HL-60/S4 treated with retinoic acid at 250 ng/mL for 4 days and 3 days (cell line): ENCODE results near the gene PTPRN2.
"Not testable (repeated sequence)": the region's sequence is repeated elsewhere in the genome, so short reads cannot be mapped to it uniquely, and the experiment has no call there.

Source experiments
- in situ Hi-C: fragments of 300-500 bp; cut with MboI; formaldehyde crosslinking; loops from 2 replicates; pipeline ENCODE4 v1.7.0; 2022; ENCODE audit warnings: low sequenced_read_pairs

The PTPRN2 gene

DNA sequence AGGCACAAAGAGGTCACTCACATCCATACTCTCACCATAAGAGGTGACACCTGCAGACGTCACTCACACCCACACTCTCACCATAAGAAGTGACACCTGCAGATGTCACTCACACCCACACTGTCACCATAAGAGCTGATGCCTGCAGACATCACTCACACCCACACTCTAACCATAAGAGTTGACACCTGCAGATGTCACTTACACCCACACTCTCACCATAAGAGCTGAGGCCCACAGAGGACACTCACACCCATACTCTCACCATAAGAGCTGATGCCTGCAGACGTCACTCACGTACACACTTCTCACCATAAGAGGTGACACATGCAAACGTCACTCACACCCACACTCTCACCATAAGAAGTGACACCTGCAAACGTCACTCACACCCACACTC is 255.1 kb downstream of the PTPRN2 start:
- in situ Hi-C loops = not testable (repeated sequence)

DNA sequence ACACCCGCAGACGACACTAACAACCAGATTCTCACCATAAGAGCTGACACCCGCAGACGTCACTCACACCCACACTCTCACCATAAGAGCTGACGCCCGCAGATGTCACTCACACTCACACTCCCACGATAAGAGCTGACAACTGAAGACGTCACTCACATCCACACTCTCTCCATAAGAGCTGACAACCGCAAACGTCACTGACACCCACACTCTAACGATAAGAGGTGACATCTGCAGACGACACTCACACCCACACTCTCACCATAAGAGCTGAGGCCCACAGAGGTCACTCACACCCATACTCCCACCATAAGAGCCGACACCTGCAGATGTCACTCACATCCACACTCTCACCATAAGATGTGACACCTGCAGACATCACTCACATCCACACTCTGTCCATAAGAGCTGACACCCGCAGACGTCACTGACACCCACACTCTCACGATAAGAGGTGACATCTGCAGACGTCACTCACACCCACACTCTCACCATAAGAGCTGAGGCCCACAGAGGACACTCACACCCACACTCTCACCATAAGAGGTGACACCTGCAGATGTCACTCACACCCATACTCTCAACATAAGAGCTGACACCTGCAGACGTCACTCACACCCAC is 255.7 kb downstream of the PTPRN2 start:
- in situ Hi-C loops = not testable (repeated sequence)

DNA sequence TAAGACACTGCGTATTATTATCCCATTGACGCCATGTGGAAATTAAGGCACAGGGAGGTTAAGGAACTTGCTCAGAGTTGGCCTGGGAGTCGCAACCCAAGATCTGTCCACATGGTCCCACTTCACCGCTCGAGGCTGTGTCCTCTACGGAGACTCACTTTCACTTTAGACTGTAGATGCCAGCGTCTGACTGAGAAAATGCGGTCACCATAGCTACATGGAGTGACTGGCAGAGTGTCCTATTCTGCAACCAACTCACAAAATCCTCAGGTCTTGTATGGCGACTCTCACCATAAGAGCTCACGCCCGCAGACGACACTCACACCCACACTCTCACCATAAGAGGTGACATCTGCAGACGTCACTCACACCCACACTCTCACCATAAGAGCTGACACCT is 257.9 kb downstream of the PTPRN2 start:
- in situ Hi-C loops = no loop called here

DNA sequence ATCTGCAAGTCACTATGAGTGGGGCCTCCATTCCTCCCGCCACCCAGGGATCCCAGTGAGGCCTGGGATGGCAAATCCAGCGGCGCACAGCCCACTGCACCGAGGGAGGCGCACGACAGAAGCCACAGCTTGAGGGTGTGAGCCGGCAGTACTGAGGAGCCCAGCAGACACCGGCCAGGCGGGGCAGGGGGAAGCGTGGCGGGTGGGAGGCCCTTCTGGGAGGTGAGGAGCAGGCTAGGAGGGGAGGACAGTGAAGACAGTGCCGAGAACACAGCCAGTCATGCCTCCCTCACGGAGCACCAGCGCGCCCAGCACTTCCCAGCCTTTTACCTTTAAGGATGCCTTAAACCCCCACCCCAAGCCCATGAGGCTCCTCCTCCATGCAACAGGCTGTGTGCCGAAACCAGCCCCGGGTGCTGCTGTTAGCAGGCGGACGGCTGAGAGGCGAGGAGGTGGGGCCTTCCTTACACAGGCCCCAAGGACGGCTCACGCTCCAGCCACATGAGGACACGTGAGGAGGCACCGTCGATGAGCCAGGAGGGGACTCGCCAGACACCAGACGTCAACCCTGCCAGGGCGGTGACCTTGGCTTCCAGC is 258.5 kb downstream of the PTPRN2 start:
- in situ Hi-C loops = no loop called here

DNA sequence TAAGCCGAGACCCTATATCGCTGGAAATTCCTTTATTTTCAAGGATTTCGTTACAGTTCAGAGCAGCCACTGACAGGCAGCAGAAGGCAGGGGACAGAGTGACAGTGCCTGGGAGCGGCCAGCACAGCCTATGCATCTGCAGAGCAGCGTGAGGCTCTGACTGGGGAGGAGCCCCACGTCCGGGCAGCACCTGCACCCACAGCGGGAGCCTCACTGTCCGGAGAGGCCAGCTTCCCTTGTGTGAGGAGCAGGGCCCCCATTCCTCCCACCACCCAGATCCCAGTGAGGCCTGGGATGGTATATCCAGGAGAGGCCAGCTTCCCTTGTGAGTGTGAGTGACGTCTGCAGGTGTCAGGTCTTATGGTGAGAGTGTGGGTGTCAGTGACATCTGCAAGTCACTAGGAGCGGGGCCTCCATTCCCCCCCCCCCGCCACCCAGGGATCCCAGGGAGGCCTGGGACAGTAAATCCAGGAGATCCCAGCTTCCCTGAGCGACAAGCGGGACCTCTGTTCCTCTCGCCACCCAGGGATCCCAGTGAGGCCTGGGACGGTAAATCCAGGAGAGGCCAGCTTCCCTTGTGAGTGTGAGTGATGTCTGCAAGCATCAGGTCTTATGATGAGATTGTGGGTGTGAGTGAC is 259.1 kb downstream of the PTPRN2 start:
- in situ Hi-C loops = no loop called here

DNA sequence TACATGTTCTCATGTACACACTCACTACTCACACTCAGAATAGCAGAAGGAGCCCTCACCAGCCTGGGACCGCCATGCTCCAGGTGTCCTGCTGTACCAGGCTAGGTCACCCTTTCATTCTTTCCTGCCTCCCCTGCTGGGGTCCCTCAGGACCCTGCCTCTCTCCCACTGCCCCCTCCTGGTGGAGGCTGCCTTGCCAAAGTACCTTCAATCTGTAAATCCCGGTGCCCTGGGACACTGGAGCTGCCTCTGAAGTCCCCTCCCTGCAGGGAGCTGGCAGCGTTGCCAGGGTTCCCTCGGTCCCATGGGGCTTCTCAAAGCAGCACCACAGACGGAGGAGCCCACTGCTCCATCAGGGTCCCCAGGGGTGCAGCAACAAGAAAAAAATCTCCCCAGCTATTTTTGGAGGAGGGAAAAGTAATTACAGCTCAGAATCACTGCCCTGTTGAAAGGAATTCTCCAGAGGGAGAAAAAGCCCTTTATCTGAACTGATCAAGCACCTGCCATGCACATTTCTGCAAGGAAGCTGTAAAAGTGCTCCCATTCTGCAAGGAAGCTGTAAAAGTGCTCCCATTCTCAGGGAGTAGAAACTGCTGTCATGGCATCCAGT is 259.9 kb downstream of the PTPRN2 start:
- in situ Hi-C loops = no loop called here

DNA sequence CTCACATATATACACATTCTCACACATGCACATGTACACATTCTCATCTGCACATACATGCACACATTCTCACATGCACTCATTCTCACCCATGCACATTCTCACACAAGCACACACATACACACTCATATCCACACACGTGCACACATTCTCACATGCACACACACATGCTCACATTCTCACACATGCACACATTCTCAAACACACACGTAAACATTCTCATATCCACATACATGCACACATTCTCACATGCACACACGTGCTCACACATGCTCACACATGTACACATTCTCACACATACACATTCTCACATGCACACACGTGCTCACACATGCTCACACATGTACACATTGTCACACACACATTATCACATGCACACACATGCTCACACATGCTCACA is 260.6 kb downstream of the PTPRN2 start:
- in situ Hi-C loops = no loop called here

DNA sequence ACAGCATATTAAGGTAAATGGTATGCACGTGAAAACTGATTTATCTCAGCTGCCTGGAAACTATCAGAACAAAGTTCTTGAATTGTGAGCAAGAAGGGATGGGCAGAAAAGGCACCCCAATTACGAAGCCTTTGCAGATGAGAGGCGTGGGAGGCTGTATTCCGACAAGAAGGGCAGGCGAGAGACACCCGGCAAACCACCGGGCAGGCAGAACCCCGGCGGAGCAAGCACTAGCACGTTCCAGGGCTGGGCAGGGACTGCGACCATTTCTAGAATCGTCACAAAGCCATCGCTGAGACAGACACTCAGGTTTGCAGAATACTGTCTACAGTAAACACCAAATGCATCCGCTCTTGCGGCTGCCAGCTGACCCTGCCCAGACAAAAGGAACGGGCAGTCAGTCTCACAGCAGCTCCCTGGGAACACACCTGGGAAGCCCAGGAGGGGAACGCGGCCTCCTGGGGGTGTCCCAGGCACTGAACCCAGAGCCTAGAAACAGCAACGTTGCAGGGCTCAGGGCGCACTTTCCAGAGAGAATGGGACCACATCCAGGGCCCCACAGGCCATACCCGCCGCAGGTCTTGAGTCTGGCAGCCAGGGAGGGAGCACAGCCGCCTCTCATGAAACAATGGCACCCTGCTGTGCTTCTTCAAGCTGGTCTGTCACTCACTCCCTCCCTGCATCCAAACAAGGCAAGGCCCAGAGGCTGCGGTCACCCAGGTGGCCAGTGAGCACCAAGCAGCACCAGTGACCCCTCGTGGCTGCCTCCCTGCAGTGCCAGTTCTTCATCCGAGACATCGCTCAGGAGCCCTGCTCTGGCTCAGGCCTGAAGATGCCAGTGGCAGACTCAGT is 261.9 kb downstream of the PTPRN2 start:
- in situ Hi-C loops = no loop called here

DNA sequence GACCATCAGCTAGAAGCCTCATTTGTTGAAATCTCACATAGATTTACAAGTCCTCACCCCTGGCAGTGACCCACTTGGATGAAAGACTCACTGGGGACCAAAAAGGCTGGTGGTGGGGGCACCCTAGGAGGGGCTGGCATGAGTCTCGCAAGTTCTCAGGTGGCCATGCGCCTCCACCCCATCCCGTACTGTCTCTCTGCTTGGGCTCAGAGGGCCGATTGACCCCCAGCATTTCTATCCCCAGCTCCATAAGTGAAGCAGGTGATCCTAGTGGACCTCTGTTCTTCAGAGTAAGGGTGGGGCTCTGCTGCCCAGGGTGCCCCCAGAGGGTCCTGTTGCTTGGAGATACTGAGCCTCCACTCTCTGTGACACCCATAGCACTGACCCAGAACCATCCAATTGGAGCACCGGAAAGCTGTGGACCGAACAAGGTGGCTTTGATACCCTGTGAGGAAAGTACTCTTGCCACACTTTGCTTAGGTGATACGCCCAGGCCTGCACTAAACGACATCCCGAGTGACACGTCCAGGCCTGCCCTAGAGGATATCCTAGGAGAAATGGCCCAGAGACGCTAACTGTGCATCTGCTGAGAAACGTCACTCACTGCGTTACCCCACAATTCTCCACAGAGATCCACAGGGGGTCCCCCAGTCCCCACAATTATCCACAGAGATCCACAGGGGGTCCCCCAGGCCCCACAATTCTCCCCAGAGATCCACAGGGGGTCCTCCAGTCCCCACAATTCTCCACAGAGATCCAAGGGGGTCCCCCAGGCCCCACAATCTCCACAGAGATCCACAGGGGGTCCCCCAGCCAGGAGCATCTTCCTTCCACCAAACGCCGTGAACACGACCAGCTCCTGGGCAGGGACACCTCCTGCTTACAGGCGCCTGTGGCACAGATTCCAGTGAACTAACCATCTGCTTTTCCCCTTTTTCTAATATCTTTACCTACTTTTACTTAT is 262.9 kb downstream of the PTPRN2 start:
- in situ Hi-C loops = no loop called here

DNA sequence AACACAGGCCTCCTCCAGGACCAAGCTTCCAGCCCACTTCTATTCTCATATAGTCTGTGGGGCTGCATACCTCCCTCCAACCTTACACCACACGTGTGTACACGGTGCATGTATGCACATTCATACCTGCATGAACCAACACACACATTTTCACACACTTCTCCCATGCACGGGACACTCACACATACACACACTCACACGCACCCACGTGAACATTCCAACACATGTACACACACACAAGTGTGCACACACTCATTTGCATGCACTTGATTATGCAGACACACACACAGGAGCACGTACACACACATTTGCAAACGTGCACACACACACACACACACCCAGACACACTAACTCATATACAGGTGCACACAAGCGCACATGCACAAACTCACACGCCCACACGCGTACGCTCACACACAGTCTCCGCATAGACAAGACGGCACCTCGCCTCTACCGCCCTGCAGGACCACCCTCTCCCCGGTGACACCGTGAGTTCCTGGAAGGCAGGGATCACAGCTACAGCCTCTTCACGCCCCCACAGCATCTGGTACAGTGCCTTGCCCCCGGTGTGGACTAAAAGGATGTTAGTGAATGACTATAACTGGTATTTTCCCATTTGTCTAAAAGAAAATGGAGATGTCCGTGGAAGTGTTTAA is 263.8 kb downstream of the PTPRN2 start:
- in situ Hi-C loops = no loop called here

DNA sequence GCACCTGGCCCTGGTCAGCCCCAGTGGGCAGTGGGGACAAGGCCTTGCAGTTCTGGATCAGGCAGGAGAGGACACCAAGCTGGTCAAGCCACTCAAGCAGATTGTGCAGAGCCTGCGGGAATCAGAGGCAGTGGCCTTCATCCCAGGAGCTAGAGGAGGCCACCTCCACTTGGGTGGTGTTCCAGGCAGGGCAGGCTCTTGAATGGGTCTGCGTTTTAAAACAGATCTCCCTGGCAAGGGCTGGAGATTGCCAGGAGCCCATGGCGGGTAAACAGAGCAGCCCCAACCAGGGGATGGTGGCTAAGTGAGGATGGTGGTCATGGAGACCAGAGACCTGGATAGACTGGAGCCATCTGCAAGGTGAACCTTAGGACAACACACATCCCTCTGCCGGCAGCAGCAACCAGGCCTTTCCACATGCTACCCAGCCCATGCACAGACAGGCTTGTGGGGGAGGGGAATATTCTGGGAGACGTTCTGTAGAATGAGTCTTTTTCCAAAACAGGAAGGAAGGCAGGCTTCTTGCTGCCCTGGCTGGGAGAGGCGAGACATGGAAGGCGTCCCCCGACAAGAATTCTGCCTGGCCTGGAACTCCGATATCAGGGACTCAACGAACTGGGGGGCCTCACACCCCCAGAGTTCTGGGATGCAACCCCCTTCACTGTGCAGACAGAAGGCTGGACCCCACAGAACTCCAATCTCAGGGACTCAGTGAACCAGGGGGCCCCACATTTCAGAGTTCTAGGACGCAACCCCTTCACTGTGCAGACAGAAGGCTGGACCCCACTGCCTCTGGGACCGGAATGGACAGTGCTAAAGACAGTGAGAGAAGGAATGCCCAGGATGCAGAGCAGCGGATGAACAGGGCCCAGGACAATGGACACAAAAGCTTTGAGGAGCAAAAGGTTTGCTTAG is 264.8 kb downstream of the PTPRN2 start:
- in situ Hi-C loops = no loop called here

DNA sequence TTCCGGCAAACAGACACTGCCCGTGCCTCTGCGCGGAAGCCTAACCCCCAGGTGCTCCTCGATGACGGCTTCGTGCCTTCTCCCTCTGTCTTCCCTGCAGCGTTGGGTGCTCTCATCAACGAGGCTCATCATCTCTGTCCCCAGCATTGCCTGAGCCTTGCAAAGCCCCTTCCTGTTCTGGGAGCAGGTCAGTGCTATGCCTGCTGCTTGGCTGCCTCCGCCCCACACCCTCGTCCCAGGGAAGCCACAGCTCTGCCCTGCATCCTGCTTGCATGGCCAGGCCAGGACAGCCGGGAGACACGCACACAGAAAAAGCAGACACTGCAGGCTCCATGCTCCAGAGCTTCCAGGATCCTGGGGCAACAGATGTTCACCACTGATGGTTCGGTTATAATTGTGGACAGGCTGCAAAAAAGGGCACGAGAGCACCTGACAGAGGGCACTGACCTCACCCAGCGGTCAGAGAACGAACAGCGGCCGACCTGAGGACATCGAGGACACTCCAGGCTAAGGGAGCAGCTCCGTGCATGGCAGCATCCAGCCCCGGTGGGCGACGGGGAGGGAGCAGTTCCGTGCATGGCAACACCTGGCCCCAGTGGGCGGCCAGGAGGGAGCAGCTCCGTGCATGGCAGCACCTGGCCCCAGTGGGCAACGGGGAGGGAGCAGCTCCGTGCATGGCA is 265.5 kb downstream of the PTPRN2 start:
- in situ Hi-C loops = no loop called here

DNA sequence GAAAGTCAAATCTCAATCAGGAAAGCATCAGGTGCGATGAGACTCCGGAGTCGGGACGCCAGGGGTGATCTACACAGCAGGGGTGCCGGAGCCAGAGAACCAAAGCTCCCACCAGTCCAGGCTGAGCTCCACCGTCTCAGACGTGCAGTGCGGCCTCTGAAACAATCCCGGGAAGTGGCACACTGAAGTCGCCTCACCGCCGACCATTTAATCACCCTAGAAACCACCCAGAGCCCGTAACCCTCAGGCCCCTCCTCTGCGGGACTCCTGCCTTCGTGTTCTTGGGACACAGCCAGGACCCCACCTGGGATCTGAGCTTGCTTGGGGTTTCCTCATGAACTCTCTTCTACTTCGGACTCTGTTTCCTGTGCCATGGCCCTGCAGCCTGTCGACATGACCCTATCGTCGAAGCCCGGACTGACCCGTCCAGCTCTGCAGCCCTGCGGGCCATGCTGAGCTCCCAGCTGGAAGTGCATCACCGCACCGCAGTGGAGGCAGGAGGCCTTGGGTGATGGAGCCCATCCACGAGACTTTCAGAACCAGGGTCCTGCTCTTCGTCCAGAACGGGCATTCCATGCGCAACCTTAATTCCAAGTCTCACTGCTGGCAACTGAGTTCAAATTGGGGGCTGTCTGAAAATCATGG is 266.4 kb downstream of the PTPRN2 start:
- in situ Hi-C loops = no loop called here

DNA sequence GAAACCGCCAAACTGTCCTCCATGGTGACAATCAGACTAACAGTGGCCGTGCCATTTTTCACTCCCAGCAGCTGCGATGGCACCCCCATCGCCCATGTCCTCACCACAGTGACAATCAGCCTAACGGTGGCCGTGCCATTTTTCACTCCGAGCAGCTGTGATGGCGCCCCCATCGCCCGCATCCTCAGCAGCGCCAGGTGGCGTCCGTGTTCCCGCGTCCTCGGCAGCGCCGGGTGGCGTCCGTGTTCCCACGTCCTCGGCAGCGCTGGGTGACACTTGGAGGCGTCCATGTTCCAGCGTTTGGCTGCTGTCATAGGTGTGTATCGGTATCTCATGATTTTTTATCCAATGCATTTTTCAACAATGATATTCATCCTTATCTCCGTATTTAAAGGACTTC is 267.3 kb downstream of the PTPRN2 start:
- in situ Hi-C loops = no loop called here

DNA sequence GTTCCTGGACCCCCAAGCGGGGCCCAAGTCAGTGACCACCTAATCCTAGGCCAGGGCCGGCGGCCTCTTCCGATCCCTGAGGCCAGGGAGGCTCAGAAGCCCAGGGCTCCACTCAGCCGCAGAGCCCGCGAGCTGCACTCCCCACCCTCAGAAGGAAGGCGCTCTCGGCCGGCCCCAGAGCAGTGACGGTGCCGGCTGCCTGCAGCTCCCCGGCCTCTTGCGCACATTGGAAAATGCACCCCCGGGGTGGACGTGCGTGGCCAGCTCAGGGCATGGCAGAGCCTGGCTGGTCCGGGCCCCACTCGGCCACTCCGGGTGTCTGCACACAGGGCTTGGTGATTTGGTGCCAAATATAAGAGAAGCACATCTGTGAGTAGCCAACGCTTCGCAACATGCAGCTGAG is 269.1 kb downstream of the PTPRN2 start:
- in situ Hi-C loops = no loop called here

DNA sequence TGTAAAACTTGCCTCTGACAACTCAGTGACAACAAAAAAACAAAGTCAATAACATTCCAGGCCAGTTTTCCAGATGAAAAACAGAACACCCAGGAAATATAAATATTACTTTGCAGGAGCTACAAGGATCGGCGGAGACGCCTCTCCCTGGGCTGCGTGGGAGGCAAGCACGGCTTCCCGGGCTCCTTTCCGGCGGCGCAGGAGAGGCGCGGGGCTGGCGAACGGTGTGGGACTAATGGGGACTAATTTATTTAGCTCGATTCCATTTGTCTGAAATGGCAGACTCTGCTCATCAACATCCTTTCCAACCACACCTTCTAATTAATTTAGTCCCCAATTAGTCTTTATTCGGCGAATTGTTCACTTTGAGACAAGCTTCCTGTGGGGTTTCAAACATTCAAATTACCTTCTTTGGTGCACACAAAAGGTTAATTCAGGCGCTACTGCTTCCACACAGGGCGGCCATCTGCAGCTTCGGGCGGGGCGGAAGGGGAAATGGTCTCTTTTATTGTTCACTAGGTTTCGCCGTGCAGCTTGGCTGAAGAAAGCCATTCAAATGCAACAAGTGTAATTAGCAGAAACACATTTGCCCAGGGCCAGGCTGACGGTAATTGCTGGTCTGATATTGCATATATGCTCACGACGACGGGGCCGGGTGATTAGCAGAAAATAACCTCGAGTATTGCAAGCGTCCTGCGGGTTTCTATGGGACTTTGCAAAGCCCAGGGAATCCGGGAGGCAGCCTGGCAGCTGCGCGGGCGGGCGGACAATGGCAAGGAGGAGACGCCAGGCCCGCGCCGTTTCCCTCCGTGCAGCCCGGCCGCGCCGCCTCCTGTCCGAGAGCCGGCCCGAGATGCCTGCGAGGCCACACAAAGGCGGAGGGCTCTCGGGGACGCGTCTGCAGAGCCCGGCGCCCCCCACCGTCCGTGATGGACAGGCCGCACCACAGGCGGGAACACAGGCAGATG is 270.1 kb downstream of the PTPRN2 start:
- in situ Hi-C loops = no loop called here
